ENCODE data around the gene CTIF.

GRCh38 chr18:48887905-48888772 lies 349.3 kb downstream of the CTIF start:
- TF ChIP-seq POLR2A (IDR thresholded peaks at IDR 0.05; ENCODE audit: low read depth, low read length) (no peak), POLR2AphosphoS5 (IDR thresholded peaks at IDR 0.05; ENCODE audit: low read depth, low read length) (no peak)
